Stimulated activated CD8-positive, alpha-beta memory T cell treated with anti-CD3 and anti-CD28 coated beads, Interleukin-4, amount 100 ng/mL, for 1 hour (primary cell): ENCODE results near the gene ITLN1.
"Not testable (repeated sequence)": the region's sequence is repeated elsewhere in the genome, so short reads cannot be mapped to it uniquely, and the experiment has no call there.

Source experiments
- DNase-seq, 2 donors: peaks; one replicate each; pipeline ENCODE4 v3.0.0-alpha.2; 2020; ENCODE audit warnings: low read depth in 2 of 2, low spot score in 1 of 2

The ITLN1 gene

DNA sequence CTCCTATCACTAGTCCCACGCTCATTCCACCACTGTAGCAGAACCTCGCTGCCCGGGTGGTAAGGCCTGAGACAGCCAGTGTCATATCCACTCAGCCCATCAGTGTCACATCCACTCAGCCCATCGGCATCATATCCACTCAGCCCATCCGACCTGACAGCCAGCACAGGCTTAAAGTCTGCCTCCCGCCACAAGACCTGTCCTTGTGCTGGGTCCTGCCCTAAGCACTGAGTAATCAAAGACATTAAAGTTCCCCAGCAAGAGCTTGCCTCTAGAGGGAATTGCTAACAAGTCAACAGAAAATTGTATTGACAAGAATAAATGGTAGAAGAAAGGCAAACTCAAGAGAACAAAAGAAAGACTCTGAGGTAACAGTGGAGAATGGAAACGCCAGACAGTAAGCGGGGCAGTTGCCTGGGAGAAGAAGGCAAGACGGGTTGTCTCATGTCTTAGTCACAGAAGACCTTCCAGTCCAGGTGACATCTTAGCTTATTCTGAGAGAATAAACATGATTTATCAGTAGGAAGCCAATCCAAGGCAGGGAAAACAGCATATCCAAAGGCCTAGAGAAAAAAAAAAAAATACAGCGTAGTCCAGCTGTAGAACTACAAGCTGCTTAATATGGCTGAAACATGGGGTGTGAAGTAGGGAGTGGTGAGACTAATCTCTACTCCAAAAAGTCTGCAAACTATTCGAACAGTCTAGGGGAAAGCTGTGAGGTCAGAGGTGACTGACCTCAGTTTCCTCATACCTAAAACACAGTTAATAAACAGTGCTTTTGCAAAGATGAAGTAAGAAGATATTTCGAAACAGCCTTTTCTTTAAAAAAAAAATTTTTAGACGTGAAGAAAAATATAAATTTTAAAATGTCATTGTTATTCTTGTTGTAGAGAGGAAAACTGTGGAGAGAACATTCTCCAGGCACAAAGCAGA is 1.1 kb downstream of the ITLN1 start:
- DNase-seq, result no peak

DNA sequence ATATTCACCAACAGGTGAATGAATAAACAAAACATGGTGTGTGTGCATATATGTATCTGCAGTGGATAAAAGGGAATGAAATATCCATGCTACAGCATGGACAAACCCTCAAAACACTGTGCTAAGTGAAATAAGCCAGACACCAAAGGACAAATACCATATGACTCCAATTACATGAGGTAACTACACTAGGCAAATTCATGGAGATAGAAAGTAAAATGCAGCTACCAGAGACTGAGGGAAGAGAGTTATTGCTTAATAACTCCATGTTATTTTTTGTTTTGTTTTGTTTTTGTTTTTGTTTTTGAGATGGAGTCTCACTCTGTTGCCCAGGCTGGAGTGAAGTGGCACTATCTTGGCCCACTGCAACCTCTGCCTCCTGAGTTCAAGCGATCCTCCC is 2.4 kb downstream of the ITLN1 start:
- DNase-seq, result no peak

DNA sequence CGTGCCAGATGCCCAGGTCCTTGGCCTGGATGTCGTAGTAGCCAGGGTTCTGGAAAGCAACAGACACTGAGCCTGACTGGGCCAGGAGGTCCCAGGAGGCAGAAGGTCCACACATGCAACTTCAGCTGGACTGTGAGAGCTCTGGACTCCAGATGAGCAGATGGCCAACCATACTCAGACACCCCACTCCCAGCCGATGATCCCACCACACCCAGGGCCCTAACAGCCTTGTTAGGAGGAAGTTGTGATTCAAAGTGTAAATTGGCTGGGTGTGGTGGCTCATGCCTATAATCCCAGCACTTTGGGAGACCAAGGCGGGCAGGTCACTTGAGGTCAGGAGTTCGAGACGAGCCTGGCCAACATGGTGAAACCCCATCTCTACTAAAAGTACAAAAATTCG is 3.7 kb downstream of the ITLN1 start:
- not testable (repeated sequence) for DNase-seq

DNA sequence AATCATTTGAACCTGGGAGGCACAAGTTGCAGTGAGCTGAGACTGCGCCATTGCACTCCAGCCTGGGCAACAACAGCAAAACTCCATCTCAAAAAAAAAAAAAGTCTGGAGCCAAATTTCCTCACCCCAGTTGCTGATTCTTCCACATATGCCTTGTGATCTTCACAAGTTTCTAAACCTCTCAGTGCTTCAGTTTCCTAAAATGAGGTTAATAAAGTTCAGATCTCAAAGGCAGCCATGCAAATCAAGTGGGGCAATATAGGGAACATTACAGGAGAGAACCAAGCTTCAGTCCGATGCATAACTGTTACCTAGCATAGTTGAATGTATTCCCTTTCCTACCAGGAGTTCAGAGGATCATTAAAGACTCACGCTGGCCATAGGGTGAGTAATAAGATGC is 4.8 kb downstream of the ITLN1 start:
- DNase-seq, result no peak

DNA sequence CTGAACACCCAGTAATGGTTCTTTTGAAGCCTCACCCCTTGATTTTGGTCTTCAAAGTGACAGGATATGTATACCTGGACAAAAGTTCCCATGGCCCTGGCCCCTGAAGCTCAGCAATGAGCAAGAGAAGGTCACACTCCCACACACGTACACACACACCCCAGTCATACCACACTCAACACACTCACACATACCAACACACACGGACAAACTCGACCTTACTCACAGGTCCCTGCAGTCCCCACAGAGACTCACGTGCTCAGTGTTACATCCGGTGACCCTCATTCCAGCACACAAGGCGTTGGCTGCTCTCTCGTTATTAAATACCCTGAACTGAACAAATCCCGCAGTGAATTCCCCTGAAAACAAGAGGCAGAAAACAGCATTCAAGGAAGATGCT is 5.9 kb downstream of the ITLN1 start:
- no peak for DNase-seq

DNA sequence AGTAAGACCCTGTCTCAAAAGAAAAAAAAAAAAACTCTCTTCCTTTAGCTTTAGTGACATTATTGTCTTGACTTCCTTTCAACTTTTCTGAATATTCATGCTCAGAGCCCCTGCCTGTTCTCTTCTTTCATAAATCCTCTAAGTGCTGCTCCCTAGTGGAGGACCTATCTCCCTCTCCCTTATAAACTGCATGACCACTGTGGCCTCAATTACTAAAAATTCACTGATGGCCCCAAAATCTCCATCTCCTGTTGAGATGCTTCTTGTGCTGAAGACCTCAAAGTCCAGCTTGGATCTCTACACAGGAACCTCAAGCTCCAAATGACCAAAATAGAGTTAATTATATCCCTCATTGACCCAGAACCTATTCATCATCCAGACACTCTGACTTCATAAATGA is 7.8 kb downstream of the ITLN1 start:
- no peak for DNase-seq

DNA sequence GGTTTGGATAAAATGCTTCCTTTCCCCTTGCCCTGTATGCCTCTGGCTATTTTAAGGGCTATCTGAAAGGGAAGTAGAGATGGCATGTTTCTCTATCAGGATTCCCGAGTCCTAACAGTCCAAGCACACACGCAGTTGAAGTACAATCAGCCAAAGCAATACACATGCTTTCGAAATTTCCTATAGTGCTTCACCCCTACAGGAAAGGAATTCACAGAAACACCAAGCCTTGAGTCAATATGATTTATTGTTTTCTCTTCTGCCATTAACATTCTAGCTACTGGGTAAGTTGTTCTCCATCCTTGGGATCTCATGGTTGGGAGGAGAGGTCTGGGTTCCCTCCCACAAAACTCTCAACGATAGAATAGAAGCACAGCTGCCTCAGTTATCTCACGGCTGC is 8.7 kb downstream of the ITLN1 start:
- no peak for DNase-seq

DNA sequence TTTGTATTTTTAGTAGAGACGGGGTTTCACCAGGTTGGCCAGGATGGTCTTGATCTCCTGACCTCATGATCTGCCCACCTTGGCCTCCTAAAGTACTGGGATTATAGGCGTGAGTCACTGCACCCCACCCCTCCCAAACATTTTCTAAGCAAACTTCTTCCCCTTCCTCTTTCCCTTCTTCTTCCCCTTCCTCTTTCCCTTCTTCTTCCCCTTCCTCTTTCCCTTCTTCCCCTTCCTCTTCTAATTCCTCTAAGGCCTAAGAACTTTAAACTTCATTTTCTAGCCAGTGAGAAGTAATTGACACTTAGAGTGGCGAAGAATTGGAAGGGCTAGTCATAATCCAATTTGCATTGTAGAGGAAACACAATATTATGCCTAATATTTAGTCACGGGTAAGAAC is 9.4 kb downstream of the ITLN1 start:
- DNase-seq, result not testable (repeated sequence)

DNA sequence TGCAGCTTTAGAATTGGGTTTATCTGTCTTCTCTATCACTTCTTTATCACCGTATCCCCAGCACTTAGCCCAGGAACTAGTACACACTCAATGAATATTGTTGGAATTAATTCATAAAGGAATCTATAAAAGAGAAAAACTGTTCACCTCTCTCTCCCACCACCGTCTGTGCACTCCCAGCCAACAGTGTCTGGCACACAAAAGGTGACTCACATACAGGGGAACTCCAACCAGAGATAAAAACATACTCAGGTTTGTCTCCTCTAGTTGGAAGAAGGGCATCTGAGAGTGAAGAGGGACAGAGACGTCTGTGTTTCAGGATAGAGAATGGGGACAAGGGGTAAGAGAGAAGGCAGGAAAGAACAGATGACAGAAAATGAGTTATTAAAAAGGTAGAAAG is 10.0 kb downstream of the ITLN1 start:
- DNase-seq, result no peak

DNA sequence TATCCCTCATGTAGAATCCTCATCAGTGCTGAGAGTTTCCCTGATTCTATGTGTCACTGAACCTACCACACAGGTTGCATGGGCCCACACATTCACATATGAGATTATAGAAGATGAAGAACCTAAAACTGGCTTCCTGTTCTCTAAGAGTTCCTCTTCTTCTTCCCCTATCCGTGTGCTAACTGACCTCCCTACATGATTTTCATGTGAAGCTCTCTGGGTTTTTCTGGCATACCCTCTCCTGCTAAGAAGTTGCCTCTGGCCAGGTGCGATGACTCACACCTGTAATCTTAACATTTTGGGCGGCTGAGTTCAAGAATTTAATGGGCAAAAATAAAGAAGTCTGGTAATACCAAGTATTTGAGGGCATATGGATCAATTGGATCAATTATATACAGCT is 16.8 kb downstream of the ITLN1 start:
- no peak for DNase-seq

DNA sequence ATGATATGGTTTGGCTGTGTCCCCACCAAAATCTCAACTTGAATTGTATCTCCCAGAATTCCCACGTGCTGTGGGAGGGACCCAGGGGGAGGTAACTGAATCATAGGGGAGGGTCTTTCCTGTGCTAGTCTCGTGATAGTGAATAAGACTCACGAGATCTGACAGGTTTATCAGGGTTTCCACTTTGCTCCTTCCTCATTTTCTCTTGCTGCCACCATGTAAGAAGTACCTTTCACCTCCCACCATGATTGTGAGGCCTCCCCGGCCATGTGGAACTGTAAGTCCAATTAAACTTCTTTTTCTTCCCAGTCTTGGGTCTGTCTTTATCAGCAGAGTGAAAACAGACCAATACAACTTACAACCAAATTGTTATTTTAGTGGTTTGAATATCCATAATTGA is 17.3 kb downstream of the ITLN1 start:
- DNase-seq, result not testable (repeated sequence)

DNA sequence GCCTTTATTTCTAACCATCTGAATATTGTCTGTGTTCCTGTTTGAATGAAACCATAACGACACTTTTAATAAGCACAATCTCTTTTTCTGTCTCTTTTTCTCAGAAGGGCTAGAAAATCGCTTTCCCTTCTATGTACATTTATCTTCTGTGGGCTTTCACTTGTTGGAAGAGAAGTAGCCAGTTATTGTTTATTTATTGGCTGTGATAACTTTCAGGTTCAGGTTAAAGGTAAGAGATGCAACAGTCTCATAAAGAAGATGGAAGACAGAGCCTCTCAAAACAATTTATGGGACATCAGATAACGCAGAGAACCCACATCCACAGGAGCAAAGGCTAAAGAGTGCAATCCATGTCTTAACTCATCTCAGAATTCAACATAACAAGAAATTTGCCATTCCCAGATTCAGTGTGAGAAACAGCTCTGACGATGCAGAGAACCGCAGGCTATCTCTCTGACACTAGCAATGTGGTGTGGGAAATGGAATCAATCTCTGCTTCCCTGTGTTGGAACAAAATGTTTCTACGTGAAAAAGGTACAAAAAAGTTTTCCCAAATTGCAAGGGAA is 18.2 kb downstream of the ITLN1 start:
- no peak for DNase-seq

DNA sequence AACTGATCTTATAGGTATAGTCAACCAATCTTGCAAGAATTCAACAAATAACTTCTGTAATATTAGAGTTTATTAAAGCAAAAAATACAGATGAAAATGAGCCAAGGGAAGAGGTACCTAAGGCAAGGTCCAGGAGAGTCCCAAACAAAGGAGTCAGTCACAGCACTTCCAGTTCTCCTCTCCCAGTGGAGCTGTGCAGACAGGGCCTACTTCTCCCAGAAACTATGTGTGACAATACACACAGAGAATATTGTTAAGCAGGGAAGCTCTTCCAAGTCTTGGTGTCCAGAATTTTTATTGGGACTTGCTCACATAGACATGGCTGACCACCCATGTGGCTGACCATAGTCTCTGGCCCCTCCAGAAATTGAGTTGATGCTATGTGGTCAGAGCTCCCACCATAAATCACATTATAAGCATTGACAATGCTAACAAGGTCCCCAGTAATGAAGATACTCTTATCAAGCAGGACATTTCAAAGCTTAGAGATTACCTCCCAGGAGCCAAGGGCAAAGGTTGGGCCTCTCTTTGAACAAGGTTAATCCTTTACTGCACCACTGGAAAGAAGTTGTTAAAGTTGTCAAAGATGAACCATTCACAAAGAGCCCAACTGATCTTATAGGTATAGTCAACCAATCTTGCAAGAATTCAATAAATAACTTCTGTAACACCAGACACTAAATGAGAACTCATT is 18.8 kb downstream of the ITLN1 start:
- no peak for DNase-seq

DNA sequence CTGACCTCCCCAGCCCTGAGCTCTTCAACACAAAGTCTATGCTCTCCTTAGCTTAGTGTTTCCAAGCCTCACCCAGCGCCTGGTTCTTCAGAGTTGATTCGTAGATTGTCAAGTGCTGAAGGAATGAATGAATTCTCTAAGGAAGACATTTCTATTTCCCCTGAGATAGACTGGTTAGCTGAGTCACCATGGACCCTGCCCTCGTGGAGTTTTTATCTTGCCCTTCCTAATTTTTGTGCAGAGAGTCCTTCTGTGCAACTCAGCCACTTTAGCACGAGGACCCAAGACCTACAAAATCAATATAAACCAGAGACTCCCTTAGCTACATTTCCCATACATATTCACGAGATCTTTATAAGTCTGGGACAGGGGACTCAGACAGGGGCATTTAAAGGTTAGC is 19.6 kb downstream of the ITLN1 start:
- no peak for DNase-seq

DNA sequence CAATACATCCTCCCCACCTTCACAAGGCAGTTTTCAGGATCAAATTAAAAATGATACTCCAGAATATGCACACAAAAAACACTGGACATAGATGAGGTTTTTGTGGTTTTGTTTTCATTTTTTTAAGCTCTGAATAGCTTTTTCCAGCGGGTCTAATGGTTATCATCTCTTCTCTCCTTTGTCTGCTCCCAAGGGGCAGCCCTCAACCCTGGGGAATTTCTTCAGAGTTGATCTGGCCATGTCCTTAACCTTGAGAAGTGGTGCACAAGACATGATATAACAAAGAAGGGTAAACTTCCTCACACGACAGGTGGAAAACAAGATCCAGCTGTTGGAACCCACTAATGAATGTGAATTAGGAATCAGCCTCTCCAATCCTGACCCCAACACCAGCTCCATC is 20.8 kb downstream of the ITLN1 start:
- DNase-seq, result no peak

DNA sequence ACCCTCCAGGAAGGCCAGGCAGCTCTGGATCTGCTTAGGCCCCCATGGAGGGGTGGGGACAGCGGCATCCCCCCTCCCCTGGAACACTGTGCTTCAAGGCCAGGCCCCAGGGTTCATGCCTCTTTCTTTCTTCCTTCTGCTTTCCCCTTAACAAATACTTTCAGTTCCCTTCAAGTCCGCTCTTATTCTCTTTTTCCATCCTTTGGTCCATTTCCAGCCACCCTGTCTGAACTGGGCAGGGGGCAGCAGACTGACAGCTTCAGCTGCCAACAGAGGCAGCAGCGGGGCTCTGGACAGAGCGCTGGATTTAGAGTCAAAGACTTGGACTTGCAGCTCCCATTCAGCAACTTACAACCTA is 21.2 kb downstream of the ITLN1 start:
- no peak for DNase-seq

DNA sequence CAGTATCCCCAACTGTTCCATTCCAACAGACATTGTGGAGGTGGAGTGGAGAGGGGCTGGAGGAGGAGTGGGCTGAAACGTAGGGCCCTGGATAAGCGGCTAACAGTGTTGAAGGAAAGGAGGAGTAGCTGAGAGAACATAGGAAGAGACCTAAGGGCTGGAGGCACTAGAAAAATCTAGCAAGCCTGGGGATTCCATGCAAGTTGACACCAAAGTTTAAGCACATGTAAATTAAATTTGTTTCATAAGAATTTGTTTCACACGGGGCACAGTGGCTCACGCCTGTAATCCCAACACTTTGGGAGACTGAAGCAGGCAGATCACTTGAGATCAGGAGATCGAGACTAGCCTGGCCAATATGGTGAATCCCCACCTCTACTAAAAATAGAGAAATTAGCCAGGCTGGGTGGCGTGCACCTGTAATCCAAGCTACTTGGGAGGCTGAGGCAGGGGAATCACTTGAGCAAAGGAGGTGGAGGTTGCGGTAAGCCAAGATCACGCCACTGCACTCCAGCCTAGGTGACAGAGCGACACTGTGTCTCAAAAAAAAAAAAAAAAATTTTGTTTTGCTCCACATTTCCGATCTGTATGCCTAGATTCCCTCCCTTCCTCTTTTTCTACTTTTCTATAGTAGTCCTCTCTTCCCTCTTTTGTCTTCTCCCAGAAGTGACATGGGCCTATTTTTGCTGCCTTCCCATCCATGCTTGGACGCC is 21.8 kb downstream of the ITLN1 start:
- no peak for DNase-seq

DNA sequence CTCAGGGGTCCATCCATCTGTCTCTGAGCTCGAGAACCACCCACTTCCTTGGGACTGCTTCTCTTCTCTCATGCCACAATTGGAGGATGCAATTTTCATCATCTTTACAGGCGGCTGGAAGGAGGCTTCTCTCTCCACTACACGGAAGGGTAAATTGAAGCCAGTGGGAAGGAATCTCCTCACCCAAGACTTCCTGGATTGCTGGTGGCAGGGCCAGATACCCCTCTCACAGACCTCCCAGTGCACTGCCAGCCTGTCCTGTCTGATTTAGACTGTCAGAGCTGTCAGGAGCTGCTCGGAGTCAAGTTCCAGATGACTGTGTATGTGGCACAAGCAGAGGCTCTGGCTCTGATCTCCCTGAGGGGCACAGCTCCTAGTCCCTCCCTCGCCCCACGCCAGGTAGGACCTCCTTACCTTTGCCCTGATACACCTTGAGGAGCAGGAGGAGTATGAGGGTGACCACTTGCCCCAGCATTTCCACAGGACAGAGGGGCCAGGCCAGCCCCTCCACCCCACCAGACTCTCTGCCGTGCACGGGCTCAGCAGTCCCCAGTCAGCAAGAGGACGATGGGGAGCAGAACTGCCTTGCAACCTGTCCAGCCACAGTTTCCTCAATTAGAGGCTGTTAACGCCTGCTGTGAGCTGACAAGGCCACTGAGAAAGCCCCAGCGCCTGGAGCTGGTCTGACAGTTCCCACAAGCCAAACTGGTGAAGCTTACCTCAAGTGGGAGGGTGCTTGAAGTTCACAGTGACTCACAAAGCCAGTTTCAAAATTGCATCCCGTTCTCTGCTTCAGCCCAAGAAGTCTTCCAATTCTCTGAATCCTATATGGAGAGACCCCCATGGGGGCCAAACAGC is 22.5 kb downstream of the ITLN1 start, which contains the start of gene CD244:
Gene CD244, minus strand, starts transcription at position 685 of the 858 bp plus-strand sequence. Its CDS starts 210 bp downstream, at position 475.
- DNase-seq, result no peak

DNA sequence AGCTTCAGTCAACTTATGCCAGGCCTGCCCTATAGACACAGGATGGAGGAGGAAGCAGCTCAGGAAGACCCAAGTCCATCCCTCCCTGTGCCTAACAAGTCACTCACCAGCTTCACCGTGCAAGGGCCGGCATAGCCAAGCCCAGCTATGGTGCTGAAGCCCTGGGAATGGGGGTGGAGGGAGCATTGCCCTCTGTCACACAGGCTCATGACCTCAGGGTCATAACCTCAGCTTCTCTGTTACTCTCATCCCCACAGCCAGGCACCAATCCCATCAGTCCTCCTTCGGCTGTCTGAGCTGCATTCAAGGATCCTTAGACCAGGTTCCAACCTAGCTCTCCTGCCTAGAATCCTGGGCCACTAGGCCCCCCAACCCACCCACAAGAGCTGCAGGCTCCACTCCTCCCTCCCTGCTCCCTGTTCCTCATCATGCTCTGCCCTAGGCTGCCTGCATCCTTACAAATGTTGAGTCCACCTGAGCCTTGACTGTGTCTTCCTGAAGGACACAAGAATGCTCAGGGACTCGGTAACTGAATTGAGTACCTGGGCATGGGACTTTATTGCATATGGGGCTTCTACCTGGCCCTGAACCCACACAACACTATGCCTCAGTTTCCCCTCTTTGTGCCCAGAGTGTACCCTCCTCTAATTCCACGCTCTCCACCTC is 24.0 kb downstream of the ITLN1 start:
- DNase-seq, result no peak

DNA sequence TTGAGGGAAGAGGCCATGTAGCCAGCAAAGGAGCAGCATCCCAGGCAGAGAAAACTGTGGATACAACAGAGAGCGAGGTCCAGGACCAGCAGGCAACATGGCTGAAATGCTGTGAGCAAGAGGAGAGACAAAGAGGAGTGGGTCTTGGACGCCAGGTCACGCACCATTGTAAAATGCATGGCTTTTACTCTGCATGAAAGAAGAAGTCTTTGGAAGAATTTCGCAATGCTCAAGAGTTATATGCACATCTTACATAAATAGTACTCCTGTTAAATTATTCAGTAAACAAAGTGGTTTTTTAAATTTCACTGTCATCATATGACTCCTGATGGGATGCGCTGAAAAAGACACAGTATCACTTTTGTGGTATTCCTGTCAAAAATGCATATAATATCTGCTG is 25.8 kb downstream of the ITLN1 start:
- DNase-seq, result no peak
